HCT116 (cell line): Measurements from ENCODE around the gene ACACA. TPM values are rescaled to one million over a fixed set of nuclear protein-coding genes. Genes with fewer than 3 reads are reported as not detected.
"Not testable (repeated sequence)": the region's sequence is repeated elsewhere in the genome, so short reads cannot be mapped to it uniquely, and the experiment has no call there.

Experiments
- ATAC-seq: fragments of 200-7000 bp; cut with Tn5 transposase; 2 replicates; pipeline ENCODE4 v1.9.1; 2020; ENCODE audit warnings: mild to moderate bottlenecking, moderate library complexity
- BruUV-seq: library from RNA; stranded (reverse); fragments of 400-500 nt; replicated peaks from 2 replicates; lab custom pipeline; 2021; lab: Mats Ljungman, UMichigan
- CTCF ChIA-PET: fragments of 300-600 bp; sonication (Branson Sonifier 250); formaldehyde crosslinking; loops from one replicate; lab custom pipeline; 2021; ENCODE audit warnings: antibody characterized with exemption; lab: Charles Lee
- POLR2A ChIA-PET: fragments of 300-600, 350-600 bp; sonication (Branson Sonifier 250); formaldehyde crosslinking; loops from one replicate; lab custom pipeline; 2021; ENCODE audit warnings: antibody characterized with exemption; lab: Charles Lee
- RAD21 ChIA-PET, 2 experiments: fragments of 300-600 bp; sonication (Branson Sonifier 250); formaldehyde crosslinking; loops; one replicate each; lab custom pipeline; 2023; ENCODE audit warnings: low total read pairs in 2 of 2; ENCODE audit not compliant: uncharacterized antibody in 2 of 2, unreplicated experiment in 2 of 2, low non-redundant PET in 1 of 2; lab: Charles Lee
- DNase-seq: peaks from one replicate; pipeline ENCODE4 v3.0.0-alpha.2; 2010; ENCODE audit warnings: low read depth, low spot score
- H2AFZ ChIP-seq: fragments of 200-600 bp; shearing (Covaris generic), sonication (generic); 2 replicates; pipeline ENCODE4 v1.6.1; 2017; ENCODE audit warnings: low read depth, mixed run types, mixed read lengths, antibody characterized with exemption, low read length; ENCODE audit not compliant: poor library complexity, severe bottlenecking
- H3K27ac ChIP-seq: 2 replicates; pipeline ENCODE4 v1.5.1; 2012; ENCODE audit warnings: low read depth, low read length
- H3K27me3 ChIP-seq: fragments of 200-600 bp; sonication (generic); 2 replicates; pipeline ENCODE4 v1.6.1; 2016; ENCODE audit warnings: mixed run types, low read length, mixed read lengths; ENCODE audit not compliant: insufficient read depth
- H3K36me3 ChIP-seq, 2 experiments: fragments of 200-500 bp in 1 of 2; fragments of 200-600 bp in 1 of 2; sonication (Bioruptor generic) in 1 of 2; sonication (generic) in 1 of 2; 2 replicates each; pipeline versions ENCODE4 v1.5.1 to v1.6.1; 2014 to 2016; ENCODE audit warnings: low read length in 2 of 2, inconsistent platforms in 1 of 2, mixed read lengths in 1 of 2, mixed run types in 1 of 2; ENCODE audit not compliant: insufficient read depth in 2 of 2, control insufficient read depth in 1 of 2
- H3K4me1 ChIP-seq, 2 experiments: fragments of 200-600 bp in 1 of 2; sonication (generic) in 1 of 2; 2 replicates each; pipeline versions ENCODE4 v1.5.1 to v1.6.1; 2012 to 2017; ENCODE audit warnings: low read length in 2 of 2, inconsistent platforms in 1 of 2, mild to moderate bottlenecking in 1 of 2, mixed read lengths in 1 of 2, mixed run types in 1 of 2, moderate library complexity in 1 of 2; ENCODE audit not compliant: insufficient read depth in 2 of 2, control insufficient read depth in 1 of 2
- H3K4me2 ChIP-seq: fragments of 200-600 bp; sonication (generic); 2 replicates; pipeline ENCODE4 v1.6.1; 2017; ENCODE audit warnings: mixed run types, low read length, mixed read lengths
- H3K4me3 ChIP-seq, 2 experiments: fragments of 200-600 bp in 1 of 2; sonication (generic) in 1 of 2; replicated peaks in 1 of 2; 2 replicates each; pipeline ENCODE4 v1.5.1; 2011 to 2016; ENCODE audit warnings: low read length in 2 of 2, control low read depth in 1 of 2, low read depth in 1 of 2, mild to moderate bottlenecking in 1 of 2, mixed read lengths in 1 of 2, mixed run types in 1 of 2
- H3K79me2 ChIP-seq: fragments of 200-600 bp; sonication (generic); 2 replicates; pipeline ENCODE4 v1.6.1; 2017; ENCODE audit warnings: mild to moderate bottlenecking, mixed run types, low read length, moderate library complexity, mixed read lengths; ENCODE audit not compliant: insufficient read depth
- H3K9ac ChIP-seq: fragments of 200-600 bp; sonication (generic); 2 replicates; pipeline ENCODE4 v1.6.1; 2016; ENCODE audit warnings: low read length, mixed read lengths
- H3K9me2 ChIP-seq: fragments of 200-600 bp; sonication (generic), shearing (Covaris generic); 2 replicates; pipeline ENCODE4 v1.6.1; 2017; ENCODE audit warnings: mixed run types, mild to moderate bottlenecking, moderate library complexity; ENCODE audit not compliant: insufficient read depth
- H3K9me3 ChIP-seq, 2 experiments: fragments of 200-500 bp in 1 of 2; fragments of 200-600 bp in 1 of 2; sonication (Bioruptor generic) in 1 of 2; sonication (generic) in 1 of 2; 2 replicates each; pipeline ENCODE4 v1.6.1; 2014 to 2017; ENCODE audit warnings: low read length in 2 of 2, mixed read lengths in 2 of 2, inconsistent platforms in 1 of 2, low read depth in 1 of 2, mild to moderate bottlenecking in 1 of 2, mixed run types in 1 of 2, moderate library complexity in 1 of 2; ENCODE audit not compliant: control insufficient read depth in 1 of 2, insufficient read depth in 1 of 2
- H4K20me1 ChIP-seq: fragments of 200-600 bp; sonication (generic), shearing (Covaris generic); 2 replicates; pipeline ENCODE4 v1.6.1; 2017; ENCODE audit warnings: mixed run types, mild to moderate bottlenecking, moderate library complexity; ENCODE audit not compliant: insufficient read depth
- CBX3 ChIP-seq: IDR thresholded peaks from 2 replicates; pipeline ENCODE4 v1.6.1; 2012; ENCODE audit warnings: low read depth
- EGR1 ChIP-seq: IDR thresholded peaks from 2 replicates; pipeline ENCODE4 v1.6.1; 2012; ENCODE audit warnings: low read depth
- ELF1 ChIP-seq: IDR thresholded peaks from 2 replicates; pipeline ENCODE4 v1.6.1; 2012; ENCODE audit warnings: low read depth, borderline replicate concordance
- EZH2 ChIP-seq: fragments of 200-600 bp; sonication (generic); IDR thresholded peaks from 2 replicates; pipeline ENCODE4 v1.6.1; 2017; ENCODE audit warnings: antibody characterized with exemption, mixed run types
- FOSL1 ChIP-seq: IDR thresholded peaks from 2 replicates; pipeline ENCODE4 v1.6.1; 2012; ENCODE audit warnings: low read depth
- REST ChIP-seq: IDR thresholded peaks from 2 replicates; pipeline ENCODE4 v1.6.1; 2012; ENCODE audit warnings: low read depth
- SP1 ChIP-seq: IDR thresholded peaks from 2 replicates; pipeline ENCODE4 v1.6.1; 2012; ENCODE audit warnings: low read depth
- TCF7L2 ChIP-seq: IDR thresholded peaks from 2 replicates; pipeline ENCODE4 v1.7.0; 2011; ENCODE audit warnings: borderline replicate concordance, inconsistent platforms; ENCODE audit not compliant: insufficient read depth, insufficient read length; ENCODE audit errors: extremely low read depth
- ZBTB33 ChIP-seq: IDR thresholded peaks from 2 replicates; pipeline ENCODE4 v1.6.1; 2011; ENCODE audit warnings: mild to moderate bottlenecking, low read length, moderate library complexity; ENCODE audit not compliant: insufficient replicate concordance; ENCODE audit errors: extremely low read depth
- ZNF274 ChIP-seq: fragments of 200-500 bp; sonication (Bioruptor generic); IDR thresholded peaks from 2 replicates; pipeline ENCODE4 v1.6.1; 2014; ENCODE audit warnings: mild to moderate bottlenecking, low read depth, low read length, inconsistent platforms
- intact Hi-C: fragments of 100-400 bp; cut with micrococcal nuclease; formaldehyde crosslinking; loops from 2 replicates; pipeline ENCODE4 v1.10.0; 2022
- total RNA-seq: library from RNA; stranded (reverse); gene quantifications from one replicate; pipeline ENCODE4 v1.2.1, GENCODE V29; 2021; ENCODE audit not compliant: unreplicated experiment
- TF ChIP-seq, protein P1 (sequence below), 3 experiments: fragments of 200-600 bp in 1 of 3; sonication (generic) in 1 of 3; IDR thresholded peaks in 2 of 3; conservative IDR thresholded peaks in 1 of 3; 2 replicates each; pipeline ENCODE4 v1.5.1; 2012 to 2017; ENCODE audit warnings: low read depth in 2 of 3, low read length in 2 of 3, antibody characterized with exemption in 1 of 3, borderline replicate concordance in 1 of 3, control low read depth in 1 of 3, mild to moderate bottlenecking in 1 of 3, mixed read lengths in 1 of 3, mixed run types in 1 of 3, moderate library complexity in 1 of 3; ENCODE audit not compliant: insufficient read depth in 1 of 3

ACACA gene
- total RNA-seq, 1 experiment from 2014 or later = 161 TPM

- DNase-seq, H3K36me3 ChIP-seq, H4K20me1 ChIP-seq, RAD21 ChIA-PET, ATAC-seq, CTCF ChIA-PET, H3K4me2 ChIP-seq, H3K4me1 ChIP-seq, H3K9me3 ChIP-seq, intact Hi-C loops, H3K9me2 ChIP-seq, H3K9ac ChIP-seq, BruUV-seq, H3K27me3 ChIP-seq, H3K27ac ChIP-seq, H3K79me2 ChIP-seq, POLR2A ChIA-PET, H2AFZ ChIP-seq, H3K4me3 ChIP-seq: not testable (repeated sequence)
Observed at GRCh38 chr17:37143558-37143957, 263.1 kb downstream of the ACACA start.

DNA sequence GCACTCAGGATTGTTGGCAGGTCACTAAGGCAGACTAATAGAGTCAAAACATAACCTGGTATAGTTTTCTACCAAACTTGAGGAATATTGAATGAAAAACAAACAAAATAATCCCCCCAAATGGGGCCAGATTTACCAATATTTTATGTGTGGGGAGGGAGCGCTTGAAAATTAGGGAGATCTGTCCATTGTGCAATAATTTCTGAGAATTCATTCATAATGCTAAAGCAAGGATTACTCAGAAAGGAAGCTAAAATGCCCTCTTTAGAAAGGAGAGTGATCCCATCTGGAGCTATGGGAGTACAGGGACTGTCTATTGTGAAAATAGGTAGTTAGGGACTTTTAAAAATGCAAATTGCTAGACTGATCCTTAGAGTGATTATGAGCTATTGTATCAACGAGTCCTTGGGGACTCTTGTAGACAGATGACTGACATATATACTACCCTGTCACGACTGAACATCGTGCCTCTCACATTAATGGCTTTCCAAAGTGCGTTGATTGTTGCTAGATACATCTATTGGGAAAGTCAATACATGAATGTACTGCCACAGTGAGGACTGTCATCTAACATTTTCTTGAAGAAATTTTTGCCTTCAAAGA, 264.2 kb downstream of the ACACA start:
- Histone ChIP-seq H2AFZ (no peak overlapping the region), H4K20me1 (no peaks in the 10 kb centered on the region), H3K4me2 (no peak overlapping the region), H3K9me3 (no peaks in the 10 kb centered on the region), H3K27me3 (no peaks in the 10 kb centered on the region), H3K36me3 (no peaks in the 10 kb centered on the region; a peak in 1 of 4 replicates), H3K9me2 (no peaks in the 10 kb centered on the region), H3K4me1 (no peaks in the 10 kb centered on the region), H3K9ac (no peak overlapping the region), H3K79me2 (no peaks in the 10 kb centered on the region), H3K4me3 (no peak overlapping the region), H3K27ac (no peak overlapping the region)
- ChIA-PET POLR2A (no interaction called here), RAD21 (no interaction called here), CTCF (no interaction called here)
- TF ChIP-seq ZNF274 (no peak), CBX3 (no peak), TCF7L2 (no peak), ZBTB33 (no peak), EGR1 (no peak), EZH2 (no peak), FOSL1 (no peak), REST (no peak), SP1 (no peak), ELF1 (no peak)
- TF ChIP-seq, protein P1, sequence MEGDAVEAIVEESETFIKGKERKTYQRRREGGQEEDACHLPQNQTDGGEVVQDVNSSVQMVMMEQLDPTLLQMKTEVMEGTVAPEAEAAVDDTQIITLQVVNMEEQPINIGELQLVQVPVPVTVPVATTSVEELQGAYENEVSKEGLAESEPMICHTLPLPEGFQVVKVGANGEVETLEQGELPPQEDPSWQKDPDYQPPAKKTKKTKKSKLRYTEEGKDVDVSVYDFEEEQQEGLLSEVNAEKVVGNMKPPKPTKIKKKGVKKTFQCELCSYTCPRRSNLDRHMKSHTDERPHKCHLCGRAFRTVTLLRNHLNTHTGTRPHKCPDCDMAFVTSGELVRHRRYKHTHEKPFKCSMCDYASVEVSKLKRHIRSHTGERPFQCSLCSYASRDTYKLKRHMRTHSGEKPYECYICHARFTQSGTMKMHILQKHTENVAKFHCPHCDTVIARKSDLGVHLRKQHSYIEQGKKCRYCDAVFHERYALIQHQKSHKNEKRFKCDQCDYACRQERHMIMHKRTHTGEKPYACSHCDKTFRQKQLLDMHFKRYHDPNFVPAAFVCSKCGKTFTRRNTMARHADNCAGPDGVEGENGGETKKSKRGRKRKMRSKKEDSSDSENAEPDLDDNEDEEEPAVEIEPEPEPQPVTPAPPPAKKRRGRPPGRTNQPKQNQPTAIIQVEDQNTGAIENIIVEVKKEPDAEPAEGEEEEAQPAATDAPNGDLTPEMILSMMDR (IDR thresholded peaks at IDR 0.05 in 2 of 3, conservative IDR thresholded peaks at IDR 0.05 in 1 of 3; ENCODE audit: borderline replicate concordance in 1 of 3, insufficient read depth in 1 of 3, low read depth in 2 of 3, low read length in 2 of 3) = no peak
- BruUV-seq = no TSS peak
- no peak for ATAC-seq
- DNase-seq = no peak
- intact Hi-C loops = no loop called here
